ENCODE results near the gene ST7.

DNA sequence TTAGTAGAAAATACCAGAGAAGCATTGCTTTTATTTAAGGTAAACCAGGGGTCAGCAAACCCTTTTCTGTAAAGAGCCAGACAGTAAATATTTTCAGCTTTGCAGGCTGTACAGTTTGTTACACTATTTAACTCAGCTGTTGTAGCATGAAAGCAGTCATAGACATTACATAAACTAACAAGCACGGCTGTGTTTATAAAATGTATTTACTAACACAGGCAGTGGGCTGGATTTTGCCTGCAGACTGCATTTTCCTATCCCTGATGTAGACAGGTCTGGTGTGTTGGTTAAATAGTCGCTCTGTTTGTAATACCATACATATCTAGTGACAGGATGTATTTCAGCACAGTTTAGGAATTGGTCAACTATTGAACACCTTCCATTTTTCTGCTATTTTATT, 129.3 kb downstream of the ST7 start:
- TF ChIP-seq ARNT (IDR thresholded peaks at IDR 0.05) (no peak), SP1 (IDR thresholded peaks at IDR 0.05) (no peak)

Data from HEK293T (cell line).